Neural cell (in vitro differentiated cells): ENCODE measurements around the gene PARP3. TPM values are rescaled to one million over a fixed set of nuclear protein-coding genes. Genes with fewer than 3 reads are reported as not detected.

Source experiments
- H2AFZ ChIP-seq: fragments of 200-600, 300-800 bp; sonication (generic), shearing (Covaris generic); 2 replicates; pipeline ENCODE4 v1.6.0; 2014; ENCODE audit warnings: low read depth, mild to moderate bottlenecking, antibody characterized with exemption, low read length, moderate library complexity
- H3F3A ChIP-seq: fragments of 200-600 bp; shearing (Covaris generic); 2 replicates; pipeline ENCODE4 v1.6.1; 2016; ENCODE audit warnings: mild to moderate bottlenecking, moderate library complexity, mixed read lengths, antibody characterized with exemption, low read length; ENCODE audit not compliant: insufficient read depth, poor library complexity, severe bottlenecking
- H3K27ac ChIP-seq: fragments of 200-600, 300-800 bp; sonication (generic), shearing (Covaris generic); 2 replicates; pipeline ENCODE4 v1.5.1; 2014; ENCODE audit warnings: mild to moderate bottlenecking, low read length, moderate library complexity
- H3K27me3 ChIP-seq: fragments of 300-800, 200-600 bp; sonication (generic), shearing (Covaris generic); 2 replicates; pipeline ENCODE4 v1.6.0; 2014; ENCODE audit warnings: mild to moderate bottlenecking, low read depth, low read length, moderate library complexity; ENCODE audit not compliant: insufficient read depth
- H3K36me3 ChIP-seq: fragments of 300-800, 200-600 bp; sonication (generic), shearing (Covaris generic); 2 replicates; pipeline ENCODE4 v1.5.1; 2014; ENCODE audit warnings: mild to moderate bottlenecking, antibody characterized with exemption, low read length, moderate library complexity; ENCODE audit not compliant: insufficient read depth
- H3K4me2 ChIP-seq: fragments of 300-800, 200-600 bp; sonication (generic), shearing (Covaris generic); 2 replicates; pipeline ENCODE4 v1.6.0; 2014; ENCODE audit warnings: mild to moderate bottlenecking, low read length
- H3K4me3 ChIP-seq: fragments of 300-800, 200-600 bp; sonication (generic), shearing (Covaris generic); 2 replicates; pipeline ENCODE4 v1.5.1; 2014; ENCODE audit warnings: mild to moderate bottlenecking, low read length, moderate library complexity
- H3K79me2 ChIP-seq: fragments of 200-600 bp; shearing (Covaris generic); replicated peaks from 2 replicates; pipeline ENCODE4 v1.6.0; 2014; ENCODE audit warnings: mild to moderate bottlenecking, low read length, moderate library complexity; ENCODE audit not compliant: insufficient read depth
- H3K9ac ChIP-seq: fragments of 300-800, 200-600 bp; sonication (generic), shearing (Covaris generic); 2 replicates; pipeline ENCODE4 v1.6.1; 2016; ENCODE audit warnings: mild to moderate bottlenecking, low read length, mixed read lengths
- H3K9me2 ChIP-seq: fragments of 200-600 bp; shearing (Covaris generic); 2 replicates; pipeline ENCODE4 v1.6.1; 2016; ENCODE audit warnings: mild to moderate bottlenecking, low read length, mixed read lengths; ENCODE audit not compliant: insufficient read depth
- H3K9me3 ChIP-seq: fragments of 200-600, 300-800 bp; sonication (generic), shearing (Covaris generic); 2 replicates; pipeline ENCODE4 v1.6.1; 2016; ENCODE audit warnings: mild to moderate bottlenecking, mixed run types, low read length, moderate library complexity, mixed read lengths
- H4K20me1 ChIP-seq: fragments of 200-600 bp; shearing (Covaris generic); 2 replicates; pipeline ENCODE4 v1.6.1; 2016; ENCODE audit warnings: mild to moderate bottlenecking, mixed run types; ENCODE audit not compliant: insufficient read depth
- CTCF ChIP-seq: fragments of 450-650 bp; IDR thresholded peaks from 2 replicates; pipeline ENCODE4 v1.5.1; 2014; ENCODE audit warnings: antibody characterized with exemption, mild to moderate bottlenecking, moderate library complexity; ENCODE audit not compliant: poor library complexity, severe bottlenecking
- EP300 ChIP-seq: fragments of 450-650 bp; conservative IDR thresholded peaks from 2 replicates; pipeline ENCODE4 v1.6.1; 2014; ENCODE audit warnings: antibody characterized with exemption, mild to moderate bottlenecking, moderate library complexity; ENCODE audit not compliant: poor library complexity, severe bottlenecking
- EZH2 ChIP-seq: fragments of 200-600, 300-800 bp; shearing (Covaris generic), sonication (generic); IDR thresholded peaks from 2 replicates; pipeline ENCODE4 v1.6.1; 2014; ENCODE audit warnings: antibody characterized with exemption, low read length, borderline replicate concordance, mild to moderate bottlenecking; ENCODE audit not compliant: insufficient read depth, poor library complexity, severe bottlenecking
- MXI1 ChIP-seq: fragments of 450-650 bp; conservative IDR thresholded peaks from 2 replicates; pipeline ENCODE4 v1.6.1; 2014; ENCODE audit warnings: antibody characterized with exemption, mild to moderate bottlenecking; ENCODE audit not compliant: poor library complexity, severe bottlenecking
- POLR2AphosphoS5 ChIP-seq: IDR thresholded peaks from 2 replicates; pipeline ENCODE4 v1.6.1; 2012
- RAD21 ChIP-seq: fragments of 450-650 bp; conservative IDR thresholded peaks from 2 replicates; pipeline ENCODE4 v1.6.1; 2014; ENCODE audit warnings: antibody characterized with exemption, mild to moderate bottlenecking, moderate library complexity
- REST ChIP-seq: IDR thresholded peaks from 2 replicates; pipeline ENCODE4 v1.6.1; 2012; ENCODE audit warnings: borderline replicate concordance
- SMC3 ChIP-seq: fragments of 450-650 bp; conservative IDR thresholded peaks from 2 replicates; pipeline ENCODE4 v1.6.1; 2014; ENCODE audit warnings: antibody characterized with exemption, mild to moderate bottlenecking, moderate library complexity; ENCODE audit not compliant: poor library complexity
- TAF1 ChIP-seq: IDR thresholded peaks from 2 replicates; pipeline ENCODE4 v1.6.1; 2012; ENCODE audit warnings: low read depth
- polyA plus RNA-seq: library from polyadenylated mRNA; depleted of rRNA; stranded (reverse); fragments of >200 nt; gene quantifications from 2 replicates; pipeline ENCODE4 v1.2.3, GENCODE V29; 2014

Gene PARP3
- polyA plus RNA-seq, 1 donor from 2014 or later: 5.3 TPM

GRCh38 chr3:51948016-51948580 is 5.9 kb downstream of the PARP3 start:
- Histone ChIP-seq H3K9me2 (no peaks in the 10 kb centered on the region), H2AFZ (no peak overlapping the region), H3K9ac (no peak overlapping the region), H3K27ac (no peak overlapping the region), H3K4me3 (no peak overlapping the region), H3F3A (no peaks in the 10 kb centered on the region), H4K20me1 (no peaks in the 10 kb centered on the region), H3K36me3 (no peaks in the 10 kb centered on the region), H3K79me2 (no peaks in the 10 kb centered on the region), H3K4me2 (no peak overlapping the region), H3K27me3 (no peaks in the 10 kb centered on the region), H3K9me3 (no peaks in the 10 kb centered on the region)
- no peak for TF ChIP-seq TAF1
- no peak for TF ChIP-seq EP300
- no peak for TF ChIP-seq RAD21
- no peak for TF ChIP-seq EZH2
- no peak for TF ChIP-seq MXI1
- TF ChIP-seq POLR2AphosphoS5: no peak
- no peak for TF ChIP-seq SMC3
- TF ChIP-seq REST: no peak
- TF ChIP-seq CTCF: no peak

GRCh38 chr3:51949121-51949520 is 7.0 kb downstream of the PARP3 start:
- Histone ChIP-seq H4K20me1 (no peaks in the 10 kb centered on the region), H3K79me2 (no peaks in the 10 kb centered on the region), H3K27me3 (no peaks in the 10 kb centered on the region), H2AFZ (no peak overlapping the region), H3K36me3 (no peaks in the 10 kb centered on the region), H3F3A (no peaks in the 10 kb centered on the region), H3K27ac (no peak overlapping the region), H3K9me2 (no peaks in the 10 kb centered on the region), H3K4me2 (no peak overlapping the region), H3K9ac (no peak overlapping the region), H3K9me3 (no peaks in the 10 kb centered on the region), H3K4me3 (no peak overlapping the region)
- no peak for TF ChIP-seq TAF1
- no peak for TF ChIP-seq EZH2

DNA sequence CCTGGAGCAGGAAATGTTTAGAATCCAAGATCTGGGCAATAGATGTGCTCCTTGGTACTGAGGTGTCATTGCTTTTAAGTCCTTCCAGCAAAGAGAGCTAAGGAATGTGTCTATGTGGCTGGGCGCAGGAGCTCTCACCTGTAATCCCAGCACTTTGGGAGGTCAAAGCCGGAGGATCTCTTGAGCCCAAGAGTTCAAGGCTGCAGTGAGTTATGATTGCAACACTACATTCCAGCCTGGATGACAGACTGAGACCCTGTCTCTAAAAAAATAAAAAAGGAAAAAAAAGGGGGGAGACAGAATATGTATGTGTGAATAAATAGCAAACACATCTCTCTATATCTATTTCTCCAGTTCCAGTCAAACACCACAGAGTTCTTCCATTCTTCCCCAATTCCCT is 8.7 kb downstream of the PARP3 start:
- H3K36me3 ChIP-seq: no peaks in the 10 kb centered on the region
- no peaks in the 10 kb centered on the region for H3K79me2 ChIP-seq
- H3K27ac ChIP-seq: no peak overlapping the region
- H4K20me1 ChIP-seq: no peaks in the 10 kb centered on the region
- H2AFZ ChIP-seq: no peak overlapping the region
- H3K27me3 ChIP-seq: peaks cover 7% of the 10 kb centered on the region
- H3K9me2 ChIP-seq: no peaks in the 10 kb centered on the region
- H3K4me2 ChIP-seq: no peak overlapping the region
- H3K9ac ChIP-seq: no peak overlapping the region
- TF ChIP-seq CTCF: no peak
- no peak for TF ChIP-seq TAF1
- no peak for TF ChIP-seq EZH2
- TF ChIP-seq SMC3: no peak
- no peak for TF ChIP-seq RAD21
- no peak for TF ChIP-seq MXI1
- TF ChIP-seq REST: no peak
- no peak for TF ChIP-seq POLR2AphosphoS5
- no peak for TF ChIP-seq EP300
- H3F3A ChIP-seq: no peaks in the 10 kb centered on the region
- H3K4me3 ChIP-seq: no peak overlapping the region
- no peaks in the 10 kb centered on the region for H3K9me3 ChIP-seq
